ENCODE results near the gene KRT27. TPM values are rescaled to one million over a fixed set of nuclear protein-coding genes. Genes with fewer than 3 reads are reported as not detected.

KRT27 gene
- total and polyA plus RNA-seq, 10 of the 15 experiments (the other 5 are each of a cell fraction or from before 2014, with no cell fraction given) = not detected

DNA sequence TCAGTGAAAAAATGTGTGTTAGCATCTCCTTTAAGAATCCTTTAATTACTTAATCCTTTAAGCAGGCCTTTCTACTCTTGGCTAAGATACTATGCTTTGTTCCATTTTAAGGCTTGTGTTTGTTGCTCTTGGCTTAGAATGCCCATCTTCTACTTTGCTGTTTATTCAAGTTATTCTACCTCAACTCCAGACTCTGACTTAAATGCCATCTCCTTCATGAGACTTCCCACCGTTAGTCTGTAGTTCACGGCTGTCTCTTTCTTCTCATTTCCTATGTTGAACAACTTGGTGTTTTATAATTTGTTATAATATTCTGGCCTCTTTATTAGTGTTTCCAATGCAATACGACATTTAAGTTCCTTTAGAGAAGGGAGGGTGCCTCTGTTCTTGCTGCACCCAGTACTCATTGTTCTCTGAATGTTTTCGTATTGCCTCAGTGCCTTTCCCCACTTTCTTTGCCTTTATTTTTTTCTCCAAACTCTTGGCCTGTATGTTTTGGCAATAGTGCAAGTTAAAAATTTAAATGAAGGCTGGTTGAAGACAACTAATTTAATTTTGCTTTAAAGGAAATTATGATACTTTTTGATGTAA, 46.2 kb upstream of the KRT27 start:
- Histone ChIP-seq H3K36me3 (ENCODE audit: control insufficient read depth in 2 of 2, insufficient read depth in 2 of 2, low read length in 1 of 2) (no peaks in the 10 kb centered on the region), H4K20me1 (ENCODE audit: control insufficient read depth, insufficient read depth) (no peaks in the 10 kb centered on the region), H3K4me3 (no peak overlapping the region), H3K4me2 (ENCODE audit: control insufficient read depth, insufficient read depth) (no peak overlapping the region), H2AFZ (ENCODE audit: control insufficient read depth, low read depth, low read length) (no peak overlapping the region), H3K27ac (ENCODE audit: control insufficient read depth, insufficient read depth) (no peak overlapping the region), H3K4me1 (ENCODE audit: control insufficient read depth, insufficient read depth, low read length) (peaks cover 4% of the 10 kb centered on the region; the same call in 1 of the 2 replicates), H3K79me2 (ENCODE audit: control insufficient read depth, insufficient read depth, low read length) (no peaks in the 10 kb centered on the region), H3K9me3 (replicated peaks; ENCODE audit: control insufficient read depth, insufficient read depth, low read length) (no peaks in the 10 kb centered on the region), H3K9ac (ENCODE audit: control insufficient read depth, insufficient read depth, low read length) (no peak overlapping the region), H3K27me3 (replicated peaks in 1 of 2; ENCODE audit: control insufficient read depth in 2 of 2, insufficient read depth in 2 of 2, low read length in 1 of 2) (no peaks in the 10 kb centered on the region)
- no peak for TF ChIP-seq RUNX3 (IDR thresholded peaks at IDR 0.05; ENCODE audit: low read length)
- no peak for TF ChIP-seq BACH1 (IDR thresholded peaks at IDR 0.05; ENCODE audit: borderline replicate concordance)
- TF ChIP-seq NRF1 (conservative IDR thresholded peaks at IDR 0.05; ENCODE audit: low read depth, low read length) = no peak
- TF ChIP-seq STAT3 (IDR thresholded peaks at IDR 0.05; ENCODE audit: low read depth, low read length) = no peak
- TF ChIP-seq IRF4 (IDR thresholded peaks at IDR 0.05; ENCODE audit: low read depth, low read length) = no peak
- no peak for TF ChIP-seq NFYA (IDR thresholded peaks at IDR 0.05; ENCODE audit: borderline replicate concordance, low read depth, low read length)
- intact Hi-C loops (cut with micrococcal nuclease; ENCODE audit: unreplicated experiment) (no loop called here), in situ Hi-C loops (cut with MboI) (no loop called here)
- 79% methylated on average over 4 of the region's 4 CpGs for WGBS (ENCODE audit: insufficient coverage, insufficient replicate concordance, low lambda C conversion rate, missing lambda C conversion rate)
- ATAC-seq (no peak), FAIRE-seq (no peak), DNase-seq (ENCODE audit: low read depth, low spot score) (no peak)
- ChIA-PET RAD21 (ENCODE audit: unreplicated experiment) (no interaction called here), CTCF (interaction anchor here (0.6 kb wide), 1 partner anchor 21 kb away, joined by 3 read pairs; no protein-coding TSS in a partner anchor), SMC1A (ENCODE audit: uncharacterized antibody, unreplicated experiment) (interaction anchor here (0.7 to 1.1 kb wide), 3 partner anchors 8 to 75 kb away, joined by 3 read pairs; no protein-coding TSS in a partner anchor), POLR2A (interaction anchor here (0.6 kb wide), 1 partner anchor 85 kb away, joined by 3 read pairs; no protein-coding TSS in a partner anchor)
- BruUV-seq (replicated peaks) = no TSS peak

DNA sequence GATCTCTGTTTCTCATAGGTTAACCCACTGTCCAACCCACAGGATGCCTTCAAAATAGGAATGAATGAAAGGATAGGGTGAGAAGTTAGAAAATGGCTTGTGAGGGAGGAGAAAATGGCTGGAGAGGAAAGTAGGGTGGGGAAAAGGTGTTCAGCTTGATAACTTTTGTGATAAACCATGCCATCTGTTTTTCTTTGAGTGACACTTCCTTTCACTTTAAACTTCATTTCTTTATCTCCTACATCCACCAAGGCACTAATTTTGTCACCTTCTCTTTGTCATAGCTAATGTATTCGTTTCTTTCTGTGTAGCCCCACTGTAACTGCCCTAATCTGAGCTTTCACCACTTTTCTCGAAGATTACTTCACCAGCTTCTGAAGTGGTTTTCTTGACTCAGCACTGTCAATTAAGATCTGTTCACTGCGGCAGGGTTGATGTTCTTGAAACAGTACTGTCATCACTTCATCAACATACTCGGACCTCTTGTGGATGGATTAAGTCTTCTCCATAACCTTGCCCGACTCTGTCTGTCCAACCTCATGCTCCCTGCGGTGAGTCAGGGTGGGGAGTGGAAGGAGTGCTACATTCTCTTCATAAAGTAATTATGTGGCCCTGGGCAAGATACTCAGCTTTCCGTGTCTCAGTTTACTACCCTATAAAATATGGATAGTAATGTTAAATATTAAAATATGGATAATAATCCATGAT, 45.5 kb upstream of the KRT27 start:
- POLR2A ChIA-PET = interaction anchor here (1.2 kb wide), 1 partner anchor 9 kb away, joined by 4 read pairs; no protein-coding TSS in a partner anchor
- no peak overlapping the region for H3K9ac ChIP-seq (ENCODE audit: control insufficient read depth, insufficient read depth, low read length)
- no peak overlapping the region for H2AFZ ChIP-seq (ENCODE audit: control insufficient read depth, low read depth, low read length)
- TF ChIP-seq TARDBP (IDR thresholded peaks at IDR 0.05; ENCODE audit: borderline replicate concordance) (no peak), PKNOX1 (IDR thresholded peaks at IDR 0.05) (peak; percentile 58), SMARCA5 (IDR thresholded peaks at IDR 0.05) (no peak), BHLHE40 (IDR thresholded peaks at IDR 0.05; ENCODE audit: borderline replicate concordance in 1 of 2, low read depth in 2 of 2, low read length in 1 of 2) (no peak), IRF3 (IDR thresholded peaks at IDR 0.05) (no peak), TCF7 (IDR thresholded peaks at IDR 0.05; ENCODE audit: borderline replicate concordance) (0 out of 2 replicates have a peak, but pooled peaks have one; percentile 58), KLF5 (IDR thresholded peaks at IDR 0.05; ENCODE audit: partially characterized antibody) (no peak), STAT1 (conservative IDR thresholded peaks at IDR 0.05) (no peak), SREBF1 (IDR thresholded peaks at IDR 0.05; ENCODE audit: low read length) (no peak)

More for the DNA sequence above, 45.5 kb upstream of the KRT27 start:
- DNase-seq (ENCODE audit: low read depth, low spot score) = no peak
- RAD21 ChIA-PET (ENCODE audit: unreplicated experiment) = no interaction called here
- no peak overlapping the region for H3K4me2 ChIP-seq (ENCODE audit: control insufficient read depth, insufficient read depth)
- intact Hi-C loops (cut with micrococcal nuclease; ENCODE audit: unreplicated experiment) (no loop called here), in situ Hi-C loops (cut with MboI) (no loop called here)
- SMC1A ChIA-PET (ENCODE audit: uncharacterized antibody, unreplicated experiment) = interaction anchor here (0.7 to 1.4 kb wide), 3 partner anchors 9 to 75 kb away, joined by 3 read pairs; no protein-coding TSS in a partner anchor
- FAIRE-seq = no peak
- no TSS peak for BruUV-seq (replicated peaks)
- peak; percentile 45 for ATAC-seq
- H3K79me2 ChIP-seq (ENCODE audit: control insufficient read depth, insufficient read depth, low read length) = no peaks in the 10 kb centered on the region
- no peaks in the 10 kb centered on the region for H3K9me3 ChIP-seq (replicated peaks; ENCODE audit: control insufficient read depth, insufficient read depth, low read length)
- WGBS (ENCODE audit: insufficient coverage, insufficient replicate concordance, low lambda C conversion rate, missing lambda C conversion rate) = 55% methylated on average over 7 of the region's 7 CpGs
- no peaks in the 10 kb centered on the region for H3K27me3 ChIP-seq (replicated peaks in 1 of 2; ENCODE audit: control insufficient read depth in 2 of 2, insufficient read depth in 2 of 2, low read length in 1 of 2)
- no peak overlapping the region for H3K27ac ChIP-seq (ENCODE audit: control insufficient read depth, insufficient read depth)
- H3K4me3 ChIP-seq = no peak overlapping the region
- H3K4me1 ChIP-seq (ENCODE audit: control insufficient read depth, insufficient read depth, low read length) = peaks cover 4% of the 10 kb centered on the region; the same call in 1 of the 2 replicates
- CTCF ChIA-PET = no interaction called here
- no peaks in the 10 kb centered on the region for H3K36me3 ChIP-seq (ENCODE audit: control insufficient read depth in 2 of 2, insufficient read depth in 2 of 2, low read length in 1 of 2)
- H4K20me1 ChIP-seq (ENCODE audit: control insufficient read depth, insufficient read depth) = no peaks in the 10 kb centered on the region

Data from GM12878 (cell line).